K562 (cell line): ENCODE results near the gene ENPP7. TPM values are rescaled to one million over a fixed set of nuclear protein-coding genes. Genes with fewer than 3 reads are reported as not detected.

Experiments used
- ARID1B ChIP-seq: fragments of 450-650 bp; IDR thresholded peaks from 2 replicates; pipeline ENCODE4 v1.6.1; 2016; ENCODE audit warnings: antibody characterized with exemption, mild to moderate bottlenecking, inconsistent platforms
- ILK ChIP-seq: fragments of 450-650 bp; IDR thresholded peaks from 2 replicates; pipeline ENCODE4 v1.6.1; 2016; ENCODE audit warnings: missing genetic modification characterization, low read depth, mild to moderate bottlenecking, missing compliant biosample characterization, moderate library complexity, borderline replicate concordance
- JUND ChIP-seq, 2 experiments: IDR thresholded peaks; 2 replicates in 1 of 2; 3 replicates in 1 of 2; pipeline ENCODE4 v1.6.1; 2011; ENCODE audit warnings: borderline replicate concordance in 2 of 2, low read depth in 2 of 2, low read length in 2 of 2, improper control_type of control experiment in 1 of 2, missing biosample characterization in 1 of 2, missing genetic modification characterization in 1 of 2, missing genetic modification reagents in 1 of 2
- MAFK ChIP-seq: IDR thresholded peaks from 2 replicates; pipeline ENCODE4 v1.6.1; 2011; ENCODE audit warnings: low read length, improper control_type of control experiment
- MEIS2 ChIP-seq: fragments of 450-650 bp; IDR thresholded peaks from 2 replicates; pipeline ENCODE4 v1.6.1; 2014; ENCODE audit warnings: mild to moderate bottlenecking; ENCODE audit not compliant: partially characterized antibody
- NFE2 ChIP-seq: IDR thresholded peaks from 2 replicates; pipeline ENCODE4 v1.6.1; 2014; ENCODE audit warnings: antibody characterized with exemption, low read depth
- PBX2 ChIP-seq, 2 experiments: IDR thresholded peaks in 1 of 2; conservative IDR thresholded peaks in 1 of 2; 2 replicates each; pipeline ENCODE4 v1.6.1; 2016; ENCODE audit warnings: low read depth in 2 of 2, mild to moderate bottlenecking in 1 of 2, missing compliant biosample characterization in 1 of 2, missing genetic modification characterization in 1 of 2, moderate library complexity in 1 of 2
- PRMT5 ChIP-seq: sonication (generic); formaldehyde crosslinking; IDR thresholded peaks from 2 replicates; pipeline ENCODE4 v1.5.0; 2020; ENCODE audit warnings: missing genetic modification reagents
- RFX5 ChIP-seq: IDR thresholded peaks from 2 replicates; pipeline ENCODE4 v1.6.1; 2011; ENCODE audit warnings: low read depth, mild to moderate bottlenecking, improper control_type of control experiment, low read length
- TBP ChIP-seq: optimal IDR thresholded peaks from 2 replicates; pipeline ENCODE3; 2011; ENCODE audit warnings: low read depth, low read length, improper control_type of control experiment
- TFAM ChIP-seq: fragments of 250-450 bp; sonication (Bioruptor Pico); conservative IDR thresholded peaks from 2 replicates; pipeline ENCODE4 v1.5.0; 2021; ENCODE audit warnings: mild to moderate bottlenecking, moderate library complexity
- TFAP4 ChIP-seq: sonication (generic); formaldehyde crosslinking; IDR thresholded peaks from 2 replicates; pipeline ENCODE4 v1.8.0; 2022; ENCODE audit warnings: missing genetic modification reagents, mild to moderate bottlenecking, moderate library complexity, borderline replicate concordance
- ZNF316 ChIP-seq: fragments of 450-650 bp; IDR thresholded peaks from 2 replicates; pipeline ENCODE4 v1.6.1; 2016
- polyA plus RNA-seq, 8 experiments: library from polyadenylated mRNA; depleted of rRNA in 4 of 8; stranded (reverse) in 5 of 8; unstranded in 3 of 8; fragments of >200 nt; fragmentation: Nextera tagmentation in 2 of 8; fragmentation: Illumina TruSeq in 1 of 8; extraction: Ambion mirVana in 2 of 8; extraction: Trizol in 1 of 8; gene quantifications; 2 replicates each; pipeline versions ENCODE4 v1.2.1 to v1.2.3, GENCODE V29; 2011 to 2014; ENCODE audit warnings: inconsistent platforms in 1 of 8, missing spikeins in 1 of 8
- total RNA-seq, 7 experiments: library from RNA; depleted of rRNA in 6 of 7; stranded (reverse); fragments of >200 nt in 6 of 7; fragmentation: Illumina TruSeq in 2 of 7; extraction: Trizol in 2 of 7; gene quantifications; 2 replicates each; pipeline versions ENCODE4 v1.2.1 to v1.2.3, GENCODE V29; 2011 to 2021; ENCODE audit warnings: low replicate concordance in 1 of 7

ENPP7 gene
- total and polyA plus RNA-seq, 9 of the 15 experiments (the other 6 are each of a cell fraction or from before 2014, with no cell fraction given): not detected

DNA sequence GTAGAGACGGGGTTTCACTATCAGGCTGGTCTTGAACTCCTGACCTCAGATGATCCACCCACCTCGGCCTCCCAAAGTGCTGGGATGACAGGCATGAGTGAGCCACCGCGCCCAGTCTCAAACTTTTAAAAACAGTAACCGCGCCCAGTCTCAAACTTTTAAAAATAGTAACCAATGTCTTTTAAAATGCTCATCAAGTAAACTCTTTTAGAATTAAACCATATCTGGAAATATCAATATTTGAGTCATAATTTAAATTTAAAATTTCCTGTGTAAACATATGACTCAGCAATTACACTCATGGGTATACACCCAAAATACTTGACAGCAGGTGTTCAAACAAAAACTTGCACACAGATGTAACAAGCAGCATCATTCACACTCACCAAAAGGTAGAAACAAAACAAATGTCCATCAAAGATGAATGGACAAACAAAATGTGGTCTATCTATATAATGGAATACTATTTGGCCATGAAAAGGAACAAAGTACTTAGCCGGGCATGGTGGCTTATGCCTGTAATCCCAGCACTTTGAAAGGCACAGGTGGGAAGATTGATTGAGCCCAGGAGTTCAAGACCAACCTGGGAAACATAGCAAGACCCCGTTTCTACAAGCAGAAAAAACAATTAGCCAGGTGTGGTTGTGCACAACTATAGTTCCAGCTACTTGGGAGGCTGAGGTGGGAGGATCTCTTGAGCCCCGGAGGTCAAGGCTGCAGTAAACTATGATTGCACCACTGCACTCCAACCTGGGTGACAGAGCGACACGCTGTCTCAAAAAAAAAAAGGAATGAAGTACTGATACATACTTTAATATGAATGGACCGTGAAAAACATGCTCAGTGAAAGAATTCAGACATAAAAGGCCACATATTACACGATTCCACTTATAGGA, 20.2 kb downstream of the ENPP7 start (continued):
- TF ChIP-seq JUND (IDR thresholded peaks at IDR 0.05; ENCODE audit: borderline replicate concordance, low read depth, low read length) (0 out of 2 replicates have a peak, but pooled peaks have one; percentile 4), JUND (tag; IDR thresholded peaks at IDR 0.05; ENCODE audit: borderline replicate concordance, low read depth, low read length) (no peak), ILK (tag) (no peak), ARID1B (peak; percentile 45; the same call in 1 of the 2 replicates), RFX5 (no peak), TFAM (CRISPR knock-in tag) (no peak), ZNF316 (peak; percentile 99), MAFK (peak; percentile 82; the same call in 1 of the 2 replicates), TBP (no peak), TFAP4 (no peak), PBX2 (CRISPR knock-in tag; IDR thresholded peaks at IDR 0.05; ENCODE audit: low read depth) (no peak), PBX2 (tag; conservative IDR thresholded peaks at IDR 0.05; ENCODE audit: low read depth) (0 out of 2 replicates have a peak, but pooled peaks have one; percentile 14), NFE2 (peak; percentile 78), PRMT5 (CRISPR knock-in tag) (no peak), MEIS2 (peak; percentile 15)
